GM18498 (cell line): Measurements from ENCODE around the gene ONECUT3.
A peak's percentile ranks its signal among the peaks of the same experiment; 100 is the strongest.
"Not testable (repeated sequence)": the region's sequence is repeated elsewhere in the genome, so short reads cannot be mapped to it uniquely, and the experiment has no call there.

Source experiments
- ATAC-seq: cut with Tn5 transposase; IDR thresholded peaks from one replicate; pipeline ENCODE4 v1.9.1; 2021; ENCODE audit warnings: mild to moderate bottlenecking, moderate library complexity; ENCODE audit not compliant: unreplicated experiment

Gene ONECUT3

DNA sequence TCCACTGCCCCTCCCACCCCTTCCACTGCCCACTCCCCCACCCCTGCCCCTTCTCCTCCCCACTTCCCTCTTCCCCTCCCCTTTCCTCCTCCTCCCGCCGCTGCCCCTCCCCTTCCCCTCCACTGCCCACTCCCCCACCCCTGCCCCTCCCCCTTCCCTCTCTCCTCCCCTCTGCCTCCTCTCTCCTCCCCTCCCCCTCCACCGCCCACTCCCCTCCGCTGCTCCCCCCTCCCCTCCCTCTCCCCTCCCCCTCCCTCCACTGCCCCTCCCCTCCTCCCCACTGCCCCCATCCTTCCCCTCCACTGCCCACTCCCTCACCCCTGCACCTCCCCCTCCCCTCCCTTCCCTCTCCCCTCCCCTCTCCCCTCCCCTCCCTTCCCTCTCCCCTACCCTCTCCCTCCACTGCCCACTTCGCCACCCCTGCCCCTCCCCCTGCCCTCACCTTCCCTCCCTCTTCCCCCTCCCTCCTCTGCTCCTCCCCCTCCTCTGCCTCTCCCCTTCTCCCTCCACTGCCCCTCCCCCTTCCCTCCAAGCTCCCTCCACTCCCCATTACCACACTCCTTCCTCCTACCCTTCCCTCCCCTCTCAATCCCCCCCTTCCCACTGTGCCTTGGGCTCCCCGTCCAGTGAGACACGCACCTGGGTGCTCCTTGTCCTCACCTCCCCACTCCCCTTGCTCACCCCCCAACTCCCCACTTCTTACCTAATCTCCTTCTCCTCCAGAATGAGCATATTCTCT lies 36.9 kb downstream of the ONECUT3 start:
- ATAC-seq: no peak

GRCh38 chr19:1791879-1792278 lies 38.6 kb downstream of the ONECUT3 start:
- no peak for ATAC-seq

DNA sequence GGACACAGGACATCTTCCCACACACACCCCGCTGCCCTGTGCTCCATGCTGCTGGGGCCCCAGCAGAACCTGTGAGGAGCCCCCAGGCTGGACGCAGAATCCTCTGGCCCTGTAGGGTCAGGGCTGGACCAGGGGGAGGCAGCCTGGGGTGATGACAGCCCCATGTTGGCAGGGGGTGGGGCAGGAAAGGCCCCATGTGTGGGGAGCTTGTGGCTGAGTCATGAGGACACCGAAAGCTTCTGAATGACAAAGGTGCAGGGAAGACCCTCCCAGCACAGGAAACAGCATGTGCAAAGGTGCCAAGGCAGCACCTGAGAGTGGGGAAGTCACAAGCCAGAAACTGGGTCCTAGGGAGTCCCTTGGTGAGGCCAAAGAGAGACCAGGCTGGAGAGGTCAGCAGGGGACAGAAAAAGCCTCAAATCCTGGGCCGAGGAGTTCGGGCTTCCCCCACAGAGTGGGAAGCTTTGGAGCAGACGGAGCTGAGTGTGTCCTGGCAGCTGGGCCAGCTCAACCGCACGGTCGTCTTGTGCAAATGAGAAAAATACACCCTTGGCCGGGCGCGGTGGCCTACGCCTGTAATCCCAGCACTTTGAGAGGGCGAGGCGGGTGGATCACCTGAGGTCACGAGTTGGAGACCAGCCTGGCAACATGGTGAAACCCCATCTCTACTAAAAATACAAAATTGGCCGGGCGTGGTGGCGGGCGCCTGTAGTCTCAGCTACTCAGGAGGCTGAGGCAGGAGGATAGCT lies 41.3 kb downstream of the ONECUT3 start:
- ATAC-seq: no peak

GRCh38 chr19:1796395-1797142 lies 43.3 kb downstream of the ONECUT3 start:
- no peak for ATAC-seq

- not testable (repeated sequence) for ATAC-seq
These were observed 44.0 kb downstream of the ONECUT3 start for GRCh38 chr19:1797313-1797712.

- ATAC-seq: no peak
These were observed 46.5 kb downstream of the ONECUT3 start for GRCh38 chr19:1799695-1800342.

- no peak for ATAC-seq
These were observed 51.6 kb downstream of the ONECUT3 start for GRCh38 chr19:1804858-1805257.

GRCh38 chr19:1805401-1806183 lies 52.3 kb downstream of the ONECUT3 start:
- no peak for ATAC-seq

DNA sequence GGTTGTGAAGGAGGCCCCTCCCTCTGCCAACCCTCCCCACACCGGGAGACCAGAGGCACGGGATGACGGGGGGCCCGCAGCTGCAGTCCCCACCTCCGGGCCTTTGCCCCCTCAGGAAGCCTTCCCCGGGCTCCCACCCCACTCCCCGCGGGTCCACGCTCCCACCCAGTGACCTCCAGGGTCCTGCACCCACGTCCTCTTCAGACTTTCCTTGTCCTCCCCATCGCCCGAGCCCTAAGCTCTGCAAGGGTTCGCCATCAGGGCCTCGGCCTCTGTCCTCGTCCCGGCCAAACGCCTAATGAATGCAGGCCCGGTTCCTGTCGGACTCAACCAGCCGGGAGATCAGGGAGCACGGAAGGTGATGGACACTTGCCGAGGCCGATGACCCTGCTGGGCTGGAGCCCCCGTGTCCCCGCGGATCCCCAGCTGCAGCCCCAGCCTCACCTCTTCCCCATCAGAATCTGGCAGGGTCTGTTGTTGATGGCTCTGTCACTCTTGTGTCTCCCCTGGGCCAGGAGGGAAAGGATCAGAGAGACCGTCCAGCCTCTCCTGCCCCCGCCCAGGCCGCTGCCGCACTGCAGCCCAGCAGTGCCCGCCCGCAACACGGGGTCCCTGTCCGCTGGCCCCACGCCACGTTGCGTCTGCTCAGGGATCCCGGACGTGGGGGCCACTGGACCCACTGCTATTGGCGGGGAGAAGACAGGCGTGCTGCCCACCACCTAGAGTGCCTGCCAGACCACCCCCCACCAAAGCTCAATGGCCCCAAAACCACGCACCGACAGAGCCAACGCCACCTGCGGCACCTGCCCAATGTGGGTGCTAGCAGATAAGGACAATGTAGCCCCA lies 53.1 kb downstream of the ONECUT3 start:
- no peak for ATAC-seq

GRCh38 chr19:1807030-1807694 lies 53.9 kb downstream of the ONECUT3 start:
- ATAC-seq: no peak

DNA sequence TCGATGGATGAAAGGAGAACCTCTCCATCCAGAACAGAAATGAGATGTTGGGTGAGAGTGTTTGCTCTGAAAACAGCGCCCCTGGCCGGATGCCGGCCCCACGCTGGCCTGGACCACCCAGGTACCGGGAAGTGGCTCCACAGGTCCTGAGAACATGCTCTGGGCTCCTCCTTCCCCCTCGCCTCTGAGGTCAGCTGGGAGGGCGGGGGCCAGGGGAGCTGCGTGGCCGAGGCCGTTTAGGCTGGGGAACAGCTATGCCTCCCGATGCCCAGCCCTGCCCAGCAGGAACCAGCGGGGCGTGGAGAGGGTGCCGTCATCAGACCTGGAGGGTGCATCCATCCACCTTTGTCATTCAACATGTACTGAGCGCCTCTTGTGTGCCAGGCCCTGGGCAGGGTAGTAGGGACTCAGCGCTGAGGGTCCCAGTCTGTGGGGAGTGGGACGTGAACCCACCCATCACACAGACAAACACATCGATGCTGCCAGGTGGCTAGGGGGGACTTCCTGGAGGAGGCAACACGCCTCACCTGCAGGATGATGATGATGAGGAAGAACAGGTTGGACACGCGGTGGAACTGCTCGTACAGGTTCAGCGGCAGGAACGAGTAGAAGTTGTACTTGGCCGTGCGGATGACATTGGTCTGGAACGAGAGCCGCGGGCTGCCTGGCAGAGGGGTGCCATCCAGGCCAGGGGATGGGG lies 54.5 kb downstream of the ONECUT3 start:
- no peak for ATAC-seq

GRCh38 chr19:1808395-1808731 lies 55.1 kb downstream of the ONECUT3 start:
- ATAC-seq: no peak

GRCh38 chr19:1809678-1810077 lies 56.4 kb downstream of the ONECUT3 start:
- ATAC-seq: no peak

DNA sequence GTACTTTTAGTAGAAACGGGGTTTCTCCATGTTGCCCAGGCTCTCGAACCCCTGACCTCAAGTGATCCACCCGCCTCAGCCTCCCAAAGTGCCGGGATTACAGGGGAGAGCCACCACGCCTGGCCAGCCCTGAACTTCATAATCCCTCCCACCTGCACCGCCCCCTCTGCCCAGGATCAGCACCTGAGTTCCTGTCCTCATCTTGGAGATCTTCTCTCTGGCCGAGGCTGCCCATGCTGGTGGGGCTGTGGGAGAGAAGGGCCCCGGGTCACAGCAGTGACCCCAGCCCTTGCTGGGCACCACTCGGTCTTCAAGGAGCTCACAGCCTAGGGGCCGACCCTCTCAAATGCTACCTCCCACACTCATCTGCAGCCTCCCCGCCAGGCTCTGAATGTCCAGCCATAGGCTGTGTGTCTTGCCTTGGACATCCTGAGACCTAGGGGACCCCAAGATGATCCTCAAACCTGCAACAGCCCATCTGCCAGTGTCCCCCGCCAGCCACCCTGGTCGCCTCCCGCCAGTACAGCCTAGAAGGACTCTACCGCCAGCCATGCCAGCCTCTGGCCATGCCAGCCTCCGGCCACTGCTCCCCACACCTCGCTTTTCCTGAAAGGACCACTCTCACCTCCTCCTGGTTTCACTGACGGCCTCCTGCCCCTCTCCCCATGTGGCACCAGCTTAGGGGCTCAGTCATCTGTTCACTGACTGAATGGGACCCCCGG lies 57.3 kb downstream of the ONECUT3 start:
- ATAC-seq: no peak

- no peak for ATAC-seq
These were observed 58.2 kb downstream of the ONECUT3 start for GRCh38 chr19:1811472-1811894.

DNA sequence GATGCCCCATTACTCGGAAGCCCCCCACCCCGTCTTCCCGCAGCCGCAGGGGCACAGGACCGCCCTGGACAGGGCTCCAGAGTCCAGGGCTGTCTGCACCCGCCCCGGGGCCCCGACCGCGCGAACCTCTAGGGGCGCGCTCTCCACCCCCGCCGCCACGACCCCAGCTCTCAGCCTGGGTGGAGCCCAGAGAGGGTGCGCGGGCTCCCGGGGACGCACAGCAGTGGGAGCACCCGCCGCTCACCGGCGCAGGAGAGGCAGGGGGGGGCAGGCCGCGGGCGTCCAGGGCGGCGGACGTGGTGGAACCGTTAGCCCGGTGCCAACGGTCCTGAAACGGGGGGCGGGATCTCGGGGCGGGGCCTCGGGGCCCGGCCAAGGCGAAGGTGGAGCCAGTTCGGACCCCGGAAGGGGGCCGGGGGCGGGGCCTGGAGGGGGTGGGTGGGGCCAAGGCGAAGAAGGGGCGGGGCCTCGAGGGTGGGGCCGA lies 58.7 kb downstream of the ONECUT3 start, which contains the start of gene ATP8B3:
ATP8B3 (minus strand) TSS at position 335 of the 484 bp plus-strand sequence. CDS start 540 bp downstream, outside the sequence.
- no peak for ATAC-seq

GRCh38 chr19:1812426-1813191 lies 59.3 kb downstream of the ONECUT3 start:
- ATAC-seq: peak; percentile 82
